ENCODE measurements around the gene MYH14.

Gene MYH14

GRCh38 chr19:50300051-50300450, 96.6 kb downstream of the MYH14 start:
- no peak for DNase-seq

GRCh38 chr19:50300814-50301606, 97.6 kb downstream of the MYH14 start:
- no peak for DNase-seq

- no peak for DNase-seq
These were observed 98.2 kb downstream of the MYH14 start for GRCh38 chr19:50301607-50301971.

- no peak for DNase-seq
These were observed 100.1 kb downstream of the MYH14 start for GRCh38 chr19:50303558-50303957.

GRCh38 chr19:50308991-50309390, 105.6 kb downstream of the MYH14 start:
- no peak for DNase-seq

- DNase-seq, result no peak
These were observed 106.1 kb downstream of the MYH14 start for GRCh38 chr19:50309396-50310125.

- DNase-seq, result no peak
These were observed 107.5 kb downstream of the MYH14 start for GRCh38 chr19:50310759-50311465.

GRCh38 chr19:50311723-50312635, 108.6 kb downstream of the MYH14 start:
- DNase-seq, result no peak

GRCh38 chr19:50312967-50313811, 109.8 kb downstream of the MYH14 start:
- DNase-seq, result no peak

- no peak for DNase-seq
These were observed 110.6 kb downstream of the MYH14 start for GRCh38 chr19:50313812-50314536.

GRCh38 chr19:50314724-50315708, 111.6 kb downstream of the MYH14 start:
- DNase-seq, result no peak

GRCh38 chr19:50315773-50316448, 112.5 kb downstream of the MYH14 start:
- no peak for DNase-seq

- DNase-seq, result no peak
These were observed 113.7 kb downstream of the MYH14 start for GRCh38 chr19:50317115-50317514.

GRCh38 chr19:50318438-50318837, 115.0 kb downstream of the MYH14 start:
- DNase-seq, result no peak

GRCh38 chr19:50319156-50319555, 115.7 kb downstream of the MYH14 start:
- DNase-seq, result no peak

GRCh38 chr19:50320051-50320450, 116.6 kb downstream of the MYH14 start:
- DNase-seq, result no peak

- DNase-seq, result no peak
These were observed 117.2 kb downstream of the MYH14 start for GRCh38 chr19:50320596-50320995.

GRCh38 chr19:50321831-50322230, 118.4 kb downstream of the MYH14 start:
- no peak for DNase-seq

- no peak for DNase-seq
These were observed 118.8 kb downstream of the MYH14 start for GRCh38 chr19:50322234-50322633.

All from activated CD4-positive, alpha-beta T cell treated with anti-CD3 and anti-CD28 coated beads for 4 hours (primary cell).